HFFc6 (cell line): ENCODE data around the gene ART5. TPM values are rescaled to one million over a fixed set of nuclear protein-coding genes. Genes with fewer than 3 reads are reported as not detected.

Source experiments
- DNase-seq: peaks from one replicate; pipeline ENCODE4 v3.0.0-alpha.2; 2018
- H3K27ac Mint-ChIP-seq: 2 replicates; pipeline ENCODE4 v1.8.0; 2020; ENCODE audit warnings: mild to moderate bottlenecking, mixed read lengths
- H3K27me3 Mint-ChIP-seq: 2 replicates; pipeline ENCODE4 v1.8.0; 2021; ENCODE audit warnings: mild to moderate bottlenecking, moderate library complexity, mixed read lengths; ENCODE audit not compliant: insufficient read depth
- H3K36me3 Mint-ChIP-seq: 2 replicates; pipeline ENCODE4 v1.8.0; 2021; ENCODE audit warnings: low read depth, mixed read lengths
- H3K4me1 Mint-ChIP-seq: 2 replicates; pipeline ENCODE4 v1.8.0; 2020; ENCODE audit warnings: low read depth, mixed read lengths
- H3K4me3 Mint-ChIP-seq: 2 replicates; pipeline ENCODE4 v1.8.0; 2020; ENCODE audit warnings: mild to moderate bottlenecking, moderate library complexity, mixed read lengths
- H3K9me3 Mint-ChIP-seq: 2 replicates; pipeline ENCODE4 v1.8.0; 2020; ENCODE audit warnings: mild to moderate bottlenecking, mixed read lengths
- total RNA-seq, 6 experiments: library from RNA; stranded (reverse); fragmentation: NEBNext Ultra II Directional; extraction: Animal tissue kit (Norgen Biotek cat#: 25700); gene quantifications; 2 replicates in 1 of 6; 3 replicates in 5 of 6; pipeline ENCODE4 v1.2.3, GENCODE V29; 2021
- TF ChIP-seq, protein P1 (sequence below): fragments of 200-600 bp; sonication (generic); IDR thresholded peaks from 2 replicates; pipeline ENCODE4 v1.5.0; 2021; ENCODE audit warnings: antibody characterized with exemption, mild to moderate bottlenecking

Gene ART5
- total RNA-seq, 6 experiments from 2014 or later, result not detected

DNA sequence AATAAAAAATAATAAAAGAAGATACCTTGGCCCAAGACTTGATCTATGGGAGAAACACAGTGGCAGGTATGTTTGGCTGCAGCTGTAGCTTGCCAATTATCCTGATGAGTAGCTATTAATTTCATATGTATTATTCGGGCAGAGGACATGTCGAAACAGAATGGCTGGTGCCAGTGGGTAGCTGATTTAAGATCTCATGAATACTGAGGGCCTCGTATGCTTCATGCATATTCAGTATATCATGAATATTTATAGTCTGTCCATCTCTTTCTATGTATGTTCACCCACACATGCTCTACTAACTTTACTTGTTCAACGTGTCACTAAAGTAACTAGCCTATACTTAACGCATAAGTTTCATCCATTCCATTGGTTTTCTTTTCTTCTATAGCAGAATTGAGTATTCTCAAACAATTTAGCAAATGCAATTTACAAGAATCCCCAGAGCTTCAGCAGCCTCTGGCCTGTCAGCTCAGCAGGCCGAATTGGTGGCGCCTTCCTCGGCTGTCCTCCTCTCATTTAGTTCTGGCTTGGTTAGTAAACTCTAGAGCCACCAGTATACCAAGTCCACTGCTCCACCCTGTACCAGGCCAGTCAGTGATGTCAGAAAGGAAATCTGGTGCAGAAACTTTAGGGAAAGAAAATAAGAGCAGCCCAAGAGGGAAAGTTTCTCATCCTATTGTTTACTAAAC is 17.9 kb downstream of the ART5 start:
- Mint-ChIP-seq H3K36me3 (no peaks in the 10 kb centered on the region), H3K4me3 (no peak overlapping the region)
- TF ChIP-seq, protein P1, sequence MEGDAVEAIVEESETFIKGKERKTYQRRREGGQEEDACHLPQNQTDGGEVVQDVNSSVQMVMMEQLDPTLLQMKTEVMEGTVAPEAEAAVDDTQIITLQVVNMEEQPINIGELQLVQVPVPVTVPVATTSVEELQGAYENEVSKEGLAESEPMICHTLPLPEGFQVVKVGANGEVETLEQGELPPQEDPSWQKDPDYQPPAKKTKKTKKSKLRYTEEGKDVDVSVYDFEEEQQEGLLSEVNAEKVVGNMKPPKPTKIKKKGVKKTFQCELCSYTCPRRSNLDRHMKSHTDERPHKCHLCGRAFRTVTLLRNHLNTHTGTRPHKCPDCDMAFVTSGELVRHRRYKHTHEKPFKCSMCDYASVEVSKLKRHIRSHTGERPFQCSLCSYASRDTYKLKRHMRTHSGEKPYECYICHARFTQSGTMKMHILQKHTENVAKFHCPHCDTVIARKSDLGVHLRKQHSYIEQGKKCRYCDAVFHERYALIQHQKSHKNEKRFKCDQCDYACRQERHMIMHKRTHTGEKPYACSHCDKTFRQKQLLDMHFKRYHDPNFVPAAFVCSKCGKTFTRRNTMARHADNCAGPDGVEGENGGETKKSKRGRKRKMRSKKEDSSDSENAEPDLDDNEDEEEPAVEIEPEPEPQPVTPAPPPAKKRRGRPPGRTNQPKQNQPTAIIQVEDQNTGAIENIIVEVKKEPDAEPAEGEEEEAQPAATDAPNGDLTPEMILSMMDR, result no peak

DNA sequence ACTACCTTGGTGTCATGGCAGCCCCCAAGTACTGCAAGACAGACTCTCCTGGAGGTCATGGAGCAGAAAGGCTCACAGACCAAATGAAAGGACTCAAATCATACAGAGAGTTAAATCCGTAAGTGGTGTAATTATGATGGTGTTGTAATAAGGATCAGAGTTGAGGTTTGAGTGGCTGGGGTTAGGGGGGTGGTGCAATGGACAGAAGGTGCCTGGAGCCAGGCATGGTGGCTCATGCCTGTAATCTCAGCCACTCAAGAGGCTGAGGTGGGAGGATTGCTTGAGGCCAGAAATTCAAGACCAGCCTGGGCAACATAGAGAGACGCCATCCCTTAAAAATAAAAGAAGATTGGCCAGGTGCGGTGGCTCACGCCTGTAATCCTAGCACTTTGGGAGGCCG is 18.7 kb downstream of the ART5 start:
- Mint-ChIP-seq H3K9me3 (no peaks in the 10 kb centered on the region), H3K4me3 (no peak overlapping the region), H3K27me3 (peaks cover 30% of the 10 kb centered on the region), H3K36me3 (no peaks in the 10 kb centered on the region), H3K4me1 (no peaks in the 10 kb centered on the region), H3K27ac (no peak overlapping the region)
- no peak for DNase-seq
- TF ChIP-seq, protein P1, result no peak

More for the DNA sequence above, 17.9 kb downstream of the ART5 start:
- no peaks in the 10 kb centered on the region; the same call in 1 of the 2 replicates for H3K9me3 Mint-ChIP-seq
- peaks cover 29% of the 10 kb centered on the region for H3K27me3 Mint-ChIP-seq
- H3K27ac Mint-ChIP-seq, result no peak overlapping the region
- DNase-seq, result no peak
- no peaks in the 10 kb centered on the region for H3K4me1 Mint-ChIP-seq

DNA sequence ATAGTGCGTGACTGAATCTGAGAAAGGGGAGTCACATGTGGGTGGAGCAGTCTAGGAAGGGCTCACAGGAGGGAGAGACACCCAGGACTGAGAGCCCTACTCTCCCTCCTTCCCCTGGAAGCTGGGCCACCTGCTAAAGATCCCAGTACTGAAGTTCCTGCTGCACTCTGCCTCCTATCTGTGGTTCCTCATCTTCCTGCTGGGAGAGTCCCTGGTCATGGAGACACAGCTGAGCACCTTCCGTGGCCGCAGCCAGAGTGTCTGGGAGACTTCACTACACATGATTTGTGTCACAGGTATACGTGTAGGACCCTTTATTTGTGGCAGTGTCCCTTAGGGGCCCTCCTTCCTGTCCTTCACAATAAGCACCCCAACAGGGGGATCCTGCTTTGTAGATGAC is 19.3 kb downstream of the ART5 start:
- no peak for DNase-seq
- H3K4me1 Mint-ChIP-seq, result no peaks in the 10 kb centered on the region
- H3K27me3 Mint-ChIP-seq, result peaks cover 32% of the 10 kb centered on the region
- H3K9me3 Mint-ChIP-seq, result no peaks in the 10 kb centered on the region
- no peak overlapping the region for H3K27ac Mint-ChIP-seq
- no peaks in the 10 kb centered on the region for H3K36me3 Mint-ChIP-seq
- no peak overlapping the region for H3K4me3 Mint-ChIP-seq
- TF ChIP-seq, protein P1, result no peak

DNA sequence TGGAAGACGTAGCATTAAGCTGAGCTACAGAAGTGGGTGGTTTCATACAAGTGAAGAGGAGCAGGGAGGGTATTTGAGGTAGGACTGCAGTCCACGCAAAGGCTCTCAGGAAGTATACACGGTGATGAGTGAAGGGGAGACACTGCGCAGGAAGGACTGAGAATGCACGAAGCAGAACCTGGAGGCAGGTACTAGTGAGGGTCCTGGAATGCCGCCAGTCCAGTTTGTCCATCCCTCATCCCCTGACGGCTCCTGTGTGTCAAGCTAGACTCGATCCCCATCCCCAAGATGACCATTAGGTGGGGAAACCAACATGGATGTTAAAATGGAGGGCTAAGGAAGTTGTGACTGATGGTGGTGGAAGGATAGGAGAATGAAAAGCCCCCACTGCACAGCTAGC is 23.8 kb downstream of the ART5 start:
- no peak overlapping the region for H3K4me3 Mint-ChIP-seq
- H3K27me3 Mint-ChIP-seq, result peaks cover 19% of the 10 kb centered on the region
- H3K36me3 Mint-ChIP-seq, result no peaks in the 10 kb centered on the region
- no peak for DNase-seq
- H3K9me3 Mint-ChIP-seq, result no peaks in the 10 kb centered on the region
- H3K27ac Mint-ChIP-seq, result no peak overlapping the region
- TF ChIP-seq, protein P1, result no peak
- peaks cover 24% of the 10 kb centered on the region for H3K4me1 Mint-ChIP-seq

DNA sequence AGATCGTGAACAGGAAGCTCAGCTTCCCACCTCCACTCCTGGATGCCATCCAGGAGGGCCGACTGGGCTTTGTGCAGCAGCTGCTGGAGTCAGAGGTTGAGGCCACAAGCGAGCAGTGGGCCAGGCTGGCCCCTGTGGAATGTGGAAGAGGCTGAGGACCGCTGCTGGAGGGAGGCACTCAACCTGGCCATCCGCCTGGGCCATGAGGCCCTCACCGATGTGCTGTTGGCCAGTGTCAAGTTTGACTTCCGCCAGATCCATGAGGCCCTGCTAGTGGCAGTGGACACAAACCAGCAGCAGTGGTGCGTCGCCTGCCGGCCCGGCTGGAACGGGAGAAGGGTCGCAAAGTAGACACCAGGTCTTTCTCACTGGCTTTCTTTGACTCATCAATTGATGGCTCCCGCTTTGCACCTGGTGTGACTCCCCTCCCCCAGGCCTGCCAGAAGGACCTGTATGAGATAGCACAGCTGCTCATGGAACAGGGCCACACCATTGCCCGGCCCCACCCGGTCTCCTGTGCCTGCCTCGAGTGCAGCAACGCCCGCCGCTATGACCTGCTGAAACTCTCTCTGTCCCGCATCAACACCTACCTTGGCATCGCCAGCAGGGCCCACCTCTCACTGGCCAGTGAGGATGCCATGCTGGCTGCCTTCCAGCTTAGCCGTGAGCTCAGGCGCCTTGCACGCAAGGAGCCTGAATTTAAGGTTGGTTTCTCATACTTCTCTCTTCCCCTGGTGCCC is 24.9 kb downstream of the ART5 start:
- no peak for DNase-seq
- Mint-ChIP-seq H3K36me3 (no peaks in the 10 kb centered on the region), H3K9me3 (no peaks in the 10 kb centered on the region), H3K4me3 (no peak overlapping the region), H3K4me1 (peaks cover 24% of the 10 kb centered on the region), H3K27me3 (peaks cover 15% of the 10 kb centered on the region), H3K27ac (no peak overlapping the region)
- TF ChIP-seq, protein P1, result no peak
